Epithelial cell of esophagus (primary cell): ENCODE results near the gene NIN.

Experiments used
- DNase-seq: peaks from one replicate; pipeline ENCODE4 v3.0.0; 2010; ENCODE audit warnings: low read depth
- H3K4me3 ChIP-seq: 2 replicates; pipeline ENCODE4 v1.5.1; 2011; ENCODE audit warnings: mild to moderate bottlenecking, low read length, control low read depth
- TF ChIP-seq, protein P1 (sequence below): IDR thresholded peaks from 2 replicates; pipeline ENCODE4 v1.5.1; 2011; ENCODE audit warnings: low read depth, mild to moderate bottlenecking, low read length, control low read depth, inconsistent platforms; ENCODE audit not compliant: insufficient read depth; ENCODE audit errors: missing control alignments

NIN gene

DNA sequence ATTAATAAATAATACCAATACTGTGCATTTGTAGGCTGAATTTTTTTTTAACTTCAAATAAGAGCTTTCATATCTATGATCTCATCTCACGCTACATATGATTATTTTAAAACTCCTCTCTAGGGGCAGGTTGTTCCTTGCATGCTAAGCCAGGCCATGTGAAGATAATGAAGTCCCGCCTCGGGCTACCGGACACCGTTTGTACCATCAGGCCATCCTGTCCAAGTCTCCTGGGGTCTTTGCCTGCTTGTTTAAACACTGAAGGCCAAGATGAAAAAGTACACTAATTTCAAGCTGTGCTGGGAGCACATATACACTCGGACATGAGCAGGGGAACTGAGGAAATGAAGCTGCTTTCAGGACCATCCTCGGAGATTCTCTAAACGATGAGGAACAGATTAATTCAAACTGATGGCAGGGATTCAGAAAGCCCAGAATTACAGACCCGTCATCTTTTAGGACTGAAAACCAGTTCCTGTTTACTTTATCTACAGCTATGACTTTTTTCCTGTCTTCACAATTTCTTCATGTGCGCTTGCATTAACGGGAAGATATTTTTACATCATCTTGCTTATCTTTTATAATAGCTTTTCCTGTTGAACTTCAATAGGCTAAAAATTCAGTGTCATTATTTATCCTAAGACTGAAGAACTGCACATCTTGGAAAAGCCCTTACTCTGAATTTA, 34.6 kb upstream of the NIN start:
- TF ChIP-seq, protein P1, sequence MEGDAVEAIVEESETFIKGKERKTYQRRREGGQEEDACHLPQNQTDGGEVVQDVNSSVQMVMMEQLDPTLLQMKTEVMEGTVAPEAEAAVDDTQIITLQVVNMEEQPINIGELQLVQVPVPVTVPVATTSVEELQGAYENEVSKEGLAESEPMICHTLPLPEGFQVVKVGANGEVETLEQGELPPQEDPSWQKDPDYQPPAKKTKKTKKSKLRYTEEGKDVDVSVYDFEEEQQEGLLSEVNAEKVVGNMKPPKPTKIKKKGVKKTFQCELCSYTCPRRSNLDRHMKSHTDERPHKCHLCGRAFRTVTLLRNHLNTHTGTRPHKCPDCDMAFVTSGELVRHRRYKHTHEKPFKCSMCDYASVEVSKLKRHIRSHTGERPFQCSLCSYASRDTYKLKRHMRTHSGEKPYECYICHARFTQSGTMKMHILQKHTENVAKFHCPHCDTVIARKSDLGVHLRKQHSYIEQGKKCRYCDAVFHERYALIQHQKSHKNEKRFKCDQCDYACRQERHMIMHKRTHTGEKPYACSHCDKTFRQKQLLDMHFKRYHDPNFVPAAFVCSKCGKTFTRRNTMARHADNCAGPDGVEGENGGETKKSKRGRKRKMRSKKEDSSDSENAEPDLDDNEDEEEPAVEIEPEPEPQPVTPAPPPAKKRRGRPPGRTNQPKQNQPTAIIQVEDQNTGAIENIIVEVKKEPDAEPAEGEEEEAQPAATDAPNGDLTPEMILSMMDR, result no peak
- no peak for DNase-seq
- H3K4me3 ChIP-seq, result no peak overlapping the region

DNA sequence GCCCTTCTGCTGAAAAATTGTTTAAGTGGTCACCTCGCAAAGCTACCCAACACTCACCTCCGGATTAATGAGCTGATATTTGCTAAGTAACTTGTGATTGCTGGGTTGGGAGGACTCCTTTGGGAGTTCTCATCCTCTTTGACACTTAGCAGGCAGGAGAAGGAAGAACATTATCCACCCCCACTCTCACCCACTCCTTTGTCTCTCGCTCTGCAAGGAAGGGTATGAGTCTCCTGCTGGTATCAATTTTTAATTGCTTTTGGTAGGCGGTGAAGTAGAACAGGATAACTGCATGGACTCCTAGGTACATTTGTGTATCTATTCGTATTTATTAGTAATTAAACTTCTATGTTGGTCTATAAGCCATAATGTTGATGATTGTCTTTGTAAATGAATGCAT, 34.0 kb upstream of the NIN start:
- no peak for DNase-seq
- H3K4me3 ChIP-seq, result no peak overlapping the region
- TF ChIP-seq, protein P1, result no peak

DNA sequence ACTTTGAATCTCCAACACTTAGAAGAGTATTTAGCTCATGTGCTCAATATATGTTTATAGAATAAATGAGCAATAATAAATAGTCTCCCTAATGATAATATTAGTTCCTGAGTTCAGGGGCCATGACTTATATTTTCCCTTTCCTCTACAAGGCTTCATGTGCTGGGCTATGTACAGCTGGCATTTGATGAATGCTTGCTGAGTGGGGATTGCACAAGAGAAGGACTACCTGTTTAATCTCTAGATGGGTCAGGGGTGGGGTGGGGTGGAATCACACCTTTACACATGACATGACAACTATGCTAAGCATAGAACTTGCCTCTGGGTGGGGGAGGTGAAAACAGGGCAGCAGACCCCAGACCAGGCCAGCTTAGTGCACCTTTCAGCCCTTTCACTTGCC, 33.3 kb upstream of the NIN start:
- TF ChIP-seq, protein P1, result no peak
- peak; percentile 47 for DNase-seq
- no peak overlapping the region for H3K4me3 ChIP-seq

DNA sequence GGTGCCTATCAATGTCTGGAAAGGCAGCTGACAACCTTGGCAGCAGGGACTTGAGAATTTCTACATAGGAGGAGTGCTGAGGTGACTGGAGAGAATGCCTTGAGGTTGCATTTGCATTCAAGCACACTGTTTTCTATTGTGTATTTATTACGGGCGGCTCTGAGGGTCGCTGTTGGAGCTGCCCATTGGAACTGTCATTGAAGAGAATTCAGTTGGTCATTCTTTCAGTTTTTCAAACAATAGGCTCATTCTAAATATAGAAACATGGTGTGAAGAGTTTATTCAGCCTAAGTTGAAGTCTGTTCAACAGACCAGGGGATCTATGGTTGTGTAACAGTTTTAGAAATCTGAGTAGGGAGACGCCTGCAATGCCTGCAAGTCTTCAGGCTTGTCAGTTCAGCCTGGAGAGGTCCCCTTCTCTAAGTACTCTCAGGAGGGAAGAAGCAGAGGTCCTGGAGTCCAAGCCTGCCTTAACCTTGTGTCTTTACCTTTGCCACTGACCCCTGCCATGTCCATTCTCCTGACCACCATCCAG, 31.1 kb upstream of the NIN start:
- TF ChIP-seq, protein P1, result no peak
- no peak overlapping the region for H3K4me3 ChIP-seq
- DNase-seq, result no peak

DNA sequence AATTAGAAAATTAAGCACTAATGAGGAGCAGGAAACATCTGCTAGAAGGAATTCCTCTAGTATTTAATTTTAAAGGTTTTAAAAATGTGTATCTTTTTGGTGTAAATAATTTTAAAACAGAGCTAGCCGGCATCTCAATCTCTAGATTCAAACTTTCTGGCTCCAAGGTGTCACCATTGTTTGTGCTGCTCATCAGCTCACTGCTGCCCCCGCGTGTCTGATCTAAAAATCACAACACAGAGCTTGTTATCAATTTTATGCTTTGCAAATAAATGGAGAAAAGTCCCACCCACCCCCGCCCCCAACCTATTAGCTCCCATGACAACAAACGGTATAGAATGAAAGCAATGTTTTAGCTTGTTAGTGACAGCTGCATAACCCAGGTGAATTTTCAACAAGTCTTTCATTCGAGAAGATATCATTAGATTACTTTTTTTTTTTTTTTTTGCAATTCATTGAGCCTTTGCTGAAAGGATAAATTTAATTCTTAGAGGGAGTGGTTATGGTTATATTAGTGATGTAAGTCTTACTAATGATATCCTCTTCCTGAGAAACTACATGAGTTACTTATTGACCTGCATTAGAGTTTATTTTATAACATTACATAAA, 29.6 kb upstream of the NIN start:
- TF ChIP-seq, protein P1, result peak; percentile 75
- H3K4me3 ChIP-seq, result peak overlapping the region; percentile 57
- DNase-seq, result peak; percentile 79

DNA sequence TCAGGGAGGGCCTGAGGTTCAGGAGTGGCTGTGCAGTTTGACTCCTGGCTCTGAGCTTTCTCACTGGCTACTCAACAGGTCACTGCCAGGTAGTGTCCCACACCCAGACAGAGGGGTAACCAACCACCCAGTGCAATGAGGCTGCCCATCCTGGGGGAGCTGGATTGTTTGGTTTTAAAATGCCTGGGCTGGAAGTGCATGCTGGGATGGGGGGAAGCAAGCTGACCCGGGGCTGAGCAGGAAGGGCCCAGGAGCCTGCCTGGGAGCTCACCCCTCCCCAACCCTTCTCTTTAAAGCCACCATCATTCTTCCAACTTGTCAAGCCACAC, 28.3 kb upstream of the NIN start:
- TF ChIP-seq, protein P1, result no peak
- H3K4me3 ChIP-seq, result no peak overlapping the region
- DNase-seq, result no peak

DNA sequence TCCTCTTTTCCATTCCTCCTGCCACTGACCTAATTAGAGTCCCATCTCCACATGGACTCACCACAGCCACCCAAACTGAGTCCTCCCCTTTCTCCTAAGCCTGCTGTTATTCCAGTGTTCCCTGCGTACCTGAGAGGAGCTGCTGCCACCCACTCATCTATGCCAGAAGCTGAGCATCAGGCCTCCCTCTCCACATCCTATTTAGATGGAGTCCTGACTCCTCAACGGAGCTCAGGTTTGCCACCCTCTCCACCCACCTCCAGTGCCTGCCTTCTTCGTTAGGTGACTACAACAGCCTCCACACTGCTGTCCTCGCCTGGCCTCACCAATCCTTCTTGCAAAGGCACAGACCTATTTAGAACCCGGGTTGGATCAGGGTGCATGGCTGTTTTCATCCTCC, 25.7 kb upstream of the NIN start:
- TF ChIP-seq, protein P1, result no peak
- H3K4me3 ChIP-seq, result no peak overlapping the region
- no peak for DNase-seq
